Cardiac septum (tissue), 1 donor: ENCODE measurements around the gene IRF2. TPM values are rescaled to one million over a fixed set of nuclear protein-coding genes. Genes with fewer than 3 reads are reported as not detected.

ENCODE experiments used
- DNase-seq: peaks from one replicate; pipeline ENCODE4 v3.0.0-alpha.2; 2020; ENCODE audit warnings: low spot score
- intact Hi-C: fragments of 100-400 bp; cut with DNase I; formaldehyde crosslinking; loops from one replicate; pipeline ENCODE4 v1.14.0; 2022
- total RNA-seq: library from RNA; stranded (reverse); fragmentation: NEBNext Ultra II Directional; extraction: Animal tissue kit (Norgen Biotek cat#: 25700); gene quantifications from one replicate; pipeline ENCODE4 v1.2.1, GENCODE V29; 2021
- donor health status: DM: no; HTN: no; CAD: no.

Gene IRF2
- total RNA-seq, 1 donor from 2014 or later, result 22.4 TPM

DNA sequence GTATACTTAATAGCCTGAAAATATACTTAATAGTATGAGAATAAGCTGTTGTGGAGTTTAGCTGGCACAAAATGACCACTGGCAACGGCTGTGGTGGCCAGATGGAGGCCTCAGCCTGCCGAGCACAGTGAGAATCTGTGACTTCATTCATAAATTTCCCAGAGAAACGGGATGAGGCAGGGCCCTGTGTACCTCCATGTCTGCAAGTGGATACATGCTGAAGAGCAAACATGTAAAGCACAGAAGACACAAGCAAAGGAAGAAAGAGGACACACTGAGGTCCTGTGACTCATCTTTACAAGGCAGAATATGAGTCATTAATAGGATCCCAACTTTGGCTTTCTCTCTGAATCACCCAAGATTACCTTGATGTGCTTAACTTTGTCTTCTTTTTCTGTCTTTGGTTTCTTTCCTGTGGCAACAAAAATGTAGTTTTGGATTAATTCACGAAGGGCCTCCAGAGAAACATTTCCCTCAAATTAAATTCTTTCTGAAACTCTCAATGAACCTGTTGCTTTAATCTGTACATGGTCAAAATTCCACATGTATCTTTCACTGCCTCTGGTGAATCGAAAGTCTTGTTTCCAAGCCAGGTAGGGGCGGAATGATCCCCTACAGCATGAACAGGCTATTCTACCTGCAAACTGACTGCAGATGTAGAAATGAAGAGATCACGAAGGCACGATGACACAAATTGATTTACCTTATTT, 56.4 kb downstream of the IRF2 start:
- DNase-seq, result no peak
- intact Hi-C loops, result loop anchor here (10.0 kb wide), 1 partner anchor 117 kb away; no protein-coding TSS in a partner anchor

DNA sequence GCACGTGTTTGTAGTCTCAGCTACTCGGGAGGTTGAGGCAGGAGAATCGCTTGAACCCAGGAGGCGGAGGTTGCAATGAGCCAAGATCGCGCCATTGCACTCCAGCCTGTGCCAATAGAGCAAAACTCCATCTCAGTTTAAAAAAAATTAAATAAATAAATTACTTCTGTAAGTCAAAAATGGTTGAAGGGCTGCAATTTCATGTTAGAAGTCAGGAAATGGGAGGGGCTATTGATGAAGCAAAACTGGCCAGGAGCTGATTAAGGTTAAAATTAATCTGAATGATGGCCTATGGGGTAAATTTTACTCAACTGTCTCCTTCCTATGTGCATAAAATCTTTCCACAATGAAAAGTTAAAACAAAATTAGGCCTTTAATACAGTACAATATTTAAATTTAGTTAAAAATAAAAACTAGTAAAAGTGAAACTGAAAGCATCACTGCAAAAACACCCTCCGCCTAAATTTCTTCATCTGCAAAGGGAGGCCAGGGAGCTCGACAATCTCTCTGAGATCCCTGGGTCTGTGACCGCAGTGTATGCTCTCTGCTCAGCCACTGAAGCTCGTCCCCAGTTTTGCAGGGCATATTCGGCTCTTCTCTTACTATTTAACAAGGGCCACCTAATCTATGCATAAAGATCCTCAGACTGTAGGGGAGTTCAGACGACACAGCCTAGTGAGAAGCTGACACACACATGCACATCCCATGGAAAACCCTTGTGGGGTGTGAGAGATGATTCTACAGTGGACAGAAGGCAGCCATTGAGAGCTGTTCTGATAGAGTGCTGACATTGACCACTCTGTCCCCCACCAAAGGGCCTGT, 57.2 kb downstream of the IRF2 start:
- intact Hi-C loops, result loop anchor here (10.0 kb wide), 1 partner anchor 118 kb away; no protein-coding TSS in a partner anchor
- no peak for DNase-seq

DNA sequence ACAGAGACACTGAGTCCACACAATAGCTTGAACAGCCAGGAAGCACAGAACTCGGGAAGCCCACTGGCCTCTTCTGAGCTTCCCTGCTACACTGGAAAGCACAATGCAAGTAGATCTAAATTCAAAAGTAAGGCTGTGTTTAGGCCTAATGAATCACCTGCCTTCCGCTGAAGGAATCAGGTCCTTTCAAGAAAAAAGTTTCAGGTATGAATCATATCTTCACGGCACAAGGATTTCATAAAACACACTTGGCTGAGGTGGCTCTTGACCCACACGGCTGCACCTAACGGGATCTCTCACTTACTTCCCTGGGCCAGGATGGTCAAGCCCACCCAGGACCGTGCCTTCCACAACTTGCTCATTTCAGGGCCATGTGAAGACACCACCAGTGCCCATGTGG, 59.3 kb downstream of the IRF2 start:
- intact Hi-C loops, result loop anchor here (10.0 kb wide), 1 partner anchor 120 kb away; no protein-coding TSS in a partner anchor

DNA sequence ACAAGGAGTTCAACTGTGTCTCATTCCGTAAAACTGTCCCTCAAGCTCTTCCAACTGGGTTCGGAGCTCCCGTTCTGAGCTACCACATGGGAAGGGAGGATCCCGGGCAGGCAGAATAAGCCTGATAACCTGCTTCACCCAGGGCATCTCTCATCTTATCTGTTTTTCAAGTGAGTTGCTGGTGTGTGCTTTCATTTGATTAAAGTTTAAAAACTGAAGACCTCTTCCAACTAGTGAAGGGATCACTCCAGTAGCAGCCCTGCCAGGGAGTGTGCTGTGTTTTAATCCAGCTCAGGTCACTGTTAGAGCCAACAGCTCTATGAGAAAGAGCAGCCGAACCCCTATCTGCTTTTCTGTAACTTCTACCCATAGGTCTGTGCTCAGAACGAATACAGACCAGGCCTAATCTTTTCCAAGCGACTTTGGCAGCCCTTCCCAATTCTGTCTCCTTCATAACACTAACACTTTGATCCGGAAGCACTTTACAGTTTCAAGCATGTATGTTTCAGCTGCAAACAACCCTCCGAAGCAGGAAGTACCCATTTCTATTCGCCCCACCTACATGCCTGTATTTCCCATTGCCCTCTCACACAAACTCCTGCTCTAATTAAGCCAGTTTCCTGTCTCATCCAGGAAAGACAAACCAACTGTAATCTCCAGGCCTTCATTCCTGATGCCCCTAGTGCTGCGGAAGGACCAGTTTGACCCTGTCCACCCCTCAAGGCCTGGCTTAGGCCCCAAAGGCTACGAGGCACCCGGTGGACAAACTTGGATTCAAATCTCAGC, 60.9 kb downstream of the IRF2 start:
- intact Hi-C loops, result loop anchor here (5.0 to 10.0 kb wide), 2 partner anchors 121 to 126 kb away; no protein-coding TSS in a partner anchor
- no peak for DNase-seq

More for the DNA sequence above, 59.3 kb downstream of the IRF2 start:
- DNase-seq, result no peak

DNA sequence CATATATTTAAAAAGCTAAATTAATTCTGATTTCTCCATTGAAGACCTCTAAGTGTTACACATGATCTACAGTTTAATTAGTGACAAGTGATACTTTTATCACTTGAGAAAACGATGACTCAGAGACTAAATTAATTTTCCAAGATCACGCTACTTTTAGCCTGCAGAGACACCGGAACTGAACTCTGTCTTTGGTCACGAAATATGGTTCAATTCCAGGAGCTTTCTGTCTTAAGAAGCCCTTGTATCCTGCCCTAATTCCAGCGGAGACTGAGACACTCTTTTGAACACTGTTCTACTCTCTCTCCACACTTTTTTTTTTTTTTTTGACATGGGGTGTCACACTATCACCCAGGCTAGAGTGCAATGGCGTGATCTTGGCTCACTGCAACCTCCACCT, 63.6 kb downstream of the IRF2 start:
- intact Hi-C loops, result loop anchor here (5.0 to 10.0 kb wide), 2 partner anchors 123 to 124 kb away; no protein-coding TSS in a partner anchor
- no peak for DNase-seq

DNA sequence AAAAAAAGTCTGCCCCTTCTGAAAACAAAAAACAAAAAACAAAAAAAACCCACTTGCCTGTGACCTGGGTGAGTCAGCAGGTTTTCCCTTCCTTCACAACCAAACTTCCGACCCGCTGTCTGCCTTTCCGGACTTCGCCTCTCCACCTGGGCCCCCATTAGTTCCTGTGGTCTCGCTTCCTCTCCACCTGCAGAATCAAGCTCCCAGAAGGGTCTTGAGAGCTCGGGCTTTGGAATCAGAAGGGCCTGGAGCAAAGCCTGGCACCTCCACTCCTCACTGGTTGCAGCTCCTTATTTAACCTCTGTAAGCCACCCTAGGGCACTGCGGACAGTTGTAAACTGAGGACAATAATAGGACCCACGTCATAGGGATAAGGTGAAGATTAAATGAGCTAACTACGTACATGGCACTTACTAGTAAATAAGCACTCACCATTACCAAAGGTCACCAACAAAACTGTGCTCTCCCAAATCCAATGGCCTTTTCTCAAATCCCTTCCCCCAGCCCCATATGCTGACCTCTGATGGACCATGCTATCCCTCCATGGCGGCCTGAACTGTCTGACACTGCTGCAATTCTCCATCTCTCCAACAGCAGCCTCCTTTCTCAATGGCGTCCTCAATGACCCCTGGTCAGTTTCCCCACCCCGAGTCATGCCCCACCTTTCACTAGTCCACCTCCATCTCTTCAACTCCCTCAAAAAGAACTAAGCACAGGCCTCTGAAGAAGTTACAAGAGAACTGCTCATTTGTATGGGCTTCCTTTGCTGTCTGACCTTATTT, 64.2 kb downstream of the IRF2 start:
- DNase-seq, result no peak
- intact Hi-C loops, result loop anchor here (5.0 to 10.0 kb wide), 2 partner anchors 123 to 125 kb away; no protein-coding TSS in a partner anchor

DNA sequence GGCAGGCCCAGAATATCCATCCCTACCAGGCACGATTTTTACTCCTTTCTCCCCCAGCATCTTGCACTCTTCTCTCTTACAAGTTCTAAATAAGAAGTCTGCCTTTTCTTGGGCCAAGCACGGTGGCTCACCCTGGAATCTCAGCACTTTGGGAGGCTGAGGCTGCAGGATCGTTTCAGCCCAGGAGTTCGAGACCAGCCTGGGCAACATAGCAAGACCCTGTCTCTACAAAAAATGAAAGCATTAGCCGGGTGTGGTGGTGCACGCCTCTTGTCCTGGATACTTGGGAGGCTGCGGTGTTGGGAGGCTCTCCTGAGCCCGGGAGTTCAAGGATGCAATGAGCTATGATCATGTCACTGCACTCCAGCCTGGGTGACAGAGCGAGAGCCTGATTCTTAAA, 64.8 kb downstream of the IRF2 start:
- intact Hi-C loops, result no loop called here
- DNase-seq, result no peak

DNA sequence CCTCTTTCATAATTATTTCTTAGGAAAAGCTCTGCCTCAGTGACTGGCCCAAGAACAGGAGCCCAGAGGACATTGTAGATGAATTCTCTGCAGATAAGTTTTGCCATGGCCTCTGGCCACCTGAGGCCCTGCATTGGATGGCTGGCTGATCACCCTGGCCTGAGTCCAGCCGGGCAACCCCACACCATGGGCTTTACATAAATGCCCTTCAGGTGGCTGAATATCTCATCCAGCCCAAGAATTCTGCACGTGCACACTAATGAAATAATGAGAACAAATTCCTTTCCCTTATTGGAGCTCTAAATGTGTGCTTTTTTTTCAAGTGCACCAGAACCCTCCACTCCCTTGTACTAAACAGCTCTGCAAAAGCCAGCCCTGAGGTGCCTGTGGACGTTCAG, 65.7 kb downstream of the IRF2 start:
- no peak for DNase-seq
- intact Hi-C loops, result no loop called here

DNA sequence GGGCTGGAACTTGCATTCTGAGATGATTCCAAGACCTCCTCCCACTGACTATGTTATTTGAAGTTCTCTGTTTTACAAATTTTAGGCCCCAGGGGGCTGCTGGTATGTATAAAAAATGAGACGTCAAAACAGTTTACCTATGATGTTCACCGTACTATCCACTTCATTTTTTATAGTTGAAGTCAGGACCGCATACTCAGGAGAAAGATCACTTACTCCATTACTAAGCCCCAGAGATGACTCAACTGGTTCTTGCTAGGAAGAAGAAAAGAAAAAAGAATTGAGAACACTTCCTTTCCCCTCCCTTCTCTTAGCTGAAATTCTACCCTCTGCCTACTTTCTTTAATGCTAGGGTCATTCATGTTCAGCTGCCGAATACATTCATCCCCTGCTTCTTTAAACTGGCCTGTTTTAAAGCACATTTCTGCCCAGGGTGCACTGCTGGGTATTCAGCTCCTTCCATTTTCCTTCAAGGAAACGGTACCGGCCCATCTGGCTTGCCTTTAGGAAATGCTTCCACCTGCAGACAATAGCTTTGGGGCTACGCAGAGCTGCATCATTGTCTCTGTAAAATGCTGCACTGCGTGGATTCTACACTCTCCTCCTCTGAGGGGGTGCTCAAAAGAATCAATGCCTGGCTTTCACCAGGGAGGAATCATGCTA, 66.2 kb downstream of the IRF2 start:
- intact Hi-C loops, result no loop called here
- DNase-seq, result no peak

DNA sequence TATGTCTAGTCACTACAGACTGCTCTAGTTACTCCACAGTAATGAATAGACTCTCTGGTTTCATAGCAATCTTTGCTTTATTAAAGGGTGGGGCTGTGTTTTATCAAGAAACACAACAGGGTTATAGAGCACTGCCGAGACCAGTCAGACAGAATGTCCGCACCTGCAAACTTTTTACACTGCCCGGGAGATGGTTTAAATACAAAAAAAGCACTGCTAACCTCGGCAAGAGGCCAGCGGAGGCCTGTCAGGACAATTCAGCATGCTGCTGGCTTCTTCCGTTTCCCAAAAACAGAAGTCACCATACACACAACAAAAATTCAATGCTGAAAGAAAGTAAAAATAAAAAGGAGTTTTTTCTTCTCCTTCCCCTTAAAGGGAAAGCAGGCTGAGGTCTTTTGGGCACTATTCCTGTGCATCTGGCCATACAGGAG, 67.4 kb downstream of the IRF2 start:
- DNase-seq, result no peak
- intact Hi-C loops, result no loop called here

DNA sequence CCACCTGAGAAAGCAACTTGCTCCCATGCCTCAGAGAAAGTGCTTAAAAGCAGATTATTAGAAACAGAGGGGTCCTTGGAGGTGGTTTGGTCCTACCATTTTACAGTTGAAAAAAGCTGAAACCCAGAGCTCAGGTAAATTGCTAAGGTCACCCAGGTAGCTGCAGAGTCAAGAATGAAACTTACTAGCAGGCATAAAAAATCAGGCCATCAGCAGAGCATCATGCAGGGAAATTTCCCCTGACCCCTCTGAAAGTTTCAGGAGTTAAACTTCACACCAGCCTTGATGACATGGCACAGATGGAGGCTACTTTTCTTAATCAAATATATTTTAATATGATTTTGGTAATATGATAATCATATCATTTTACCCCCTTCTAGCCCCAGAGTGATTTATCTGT, 70.3 kb downstream of the IRF2 start:
- no peak for DNase-seq
- intact Hi-C loops, result no loop called here

DNA sequence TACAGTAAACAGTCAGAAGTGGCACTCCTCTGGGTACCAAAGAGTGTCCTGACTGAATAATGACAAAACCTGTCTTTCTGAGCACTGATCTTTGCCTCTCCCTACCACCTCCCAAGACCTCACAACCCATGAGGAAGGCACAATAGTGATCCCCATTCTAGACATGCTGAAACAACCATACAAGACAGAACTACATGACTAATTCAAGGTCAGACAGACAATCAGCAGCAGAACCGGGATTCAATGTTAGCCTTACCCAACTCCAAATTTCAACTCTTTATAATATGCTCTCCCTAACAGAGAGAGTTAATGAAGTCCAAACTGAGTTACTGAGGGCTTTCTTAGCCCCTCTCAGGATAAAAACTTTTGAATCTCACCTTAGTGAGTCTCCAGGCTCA, 71.0 kb downstream of the IRF2 start:
- intact Hi-C loops, result no loop called here
- no peak for DNase-seq

DNA sequence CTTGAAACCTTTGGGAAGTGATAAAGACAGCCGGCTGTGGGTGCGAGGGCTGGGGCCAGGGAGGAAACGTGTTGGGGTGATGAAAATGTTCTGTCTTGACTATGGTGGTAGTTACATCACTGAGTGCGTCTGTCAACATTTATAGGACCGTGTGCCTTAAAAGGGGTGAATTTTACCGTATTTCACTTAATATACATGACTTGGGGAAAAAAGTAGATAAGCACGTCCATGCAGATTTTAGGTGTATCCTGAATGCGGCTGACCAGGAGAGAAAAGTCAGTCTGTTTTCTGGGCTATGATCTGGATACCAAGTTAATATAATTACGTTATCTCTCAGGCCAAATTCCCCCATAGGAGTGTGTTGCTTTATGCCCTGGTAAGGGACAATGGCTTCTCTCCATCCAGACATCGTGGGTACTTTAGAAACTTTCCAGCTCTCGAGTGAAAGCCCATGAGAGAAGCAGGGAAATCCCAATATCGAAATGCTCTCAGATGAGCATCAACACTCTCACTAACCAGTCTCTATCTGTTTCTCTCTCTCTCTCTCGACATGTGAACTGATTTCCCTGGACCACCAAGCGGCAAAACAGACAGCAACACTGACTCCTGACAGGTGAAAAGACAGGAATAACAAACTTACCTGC, 71.5 kb downstream of the IRF2 start:
- intact Hi-C loops, result no loop called here
- DNase-seq, result no peak

DNA sequence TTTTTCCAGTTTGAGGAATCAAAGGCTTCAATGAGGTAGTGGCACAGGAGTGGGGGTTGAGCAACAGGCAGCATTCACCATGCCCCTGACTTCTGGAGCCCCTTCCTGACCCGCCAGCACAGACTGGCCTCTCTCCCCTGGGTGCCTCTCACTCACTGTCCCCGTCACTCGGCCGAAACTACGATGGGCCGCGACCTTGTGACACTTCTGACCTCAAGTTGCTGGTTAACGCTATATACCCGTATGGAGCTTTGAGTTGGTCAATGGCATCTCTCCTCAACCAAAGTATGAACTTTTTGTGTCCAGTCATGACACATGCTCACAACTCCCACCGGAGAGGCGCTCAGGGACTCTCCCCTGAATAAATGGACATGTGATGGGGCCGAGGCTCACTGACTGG, 72.1 kb downstream of the IRF2 start:
- DNase-seq, result no peak
- intact Hi-C loops, result no loop called here

DNA sequence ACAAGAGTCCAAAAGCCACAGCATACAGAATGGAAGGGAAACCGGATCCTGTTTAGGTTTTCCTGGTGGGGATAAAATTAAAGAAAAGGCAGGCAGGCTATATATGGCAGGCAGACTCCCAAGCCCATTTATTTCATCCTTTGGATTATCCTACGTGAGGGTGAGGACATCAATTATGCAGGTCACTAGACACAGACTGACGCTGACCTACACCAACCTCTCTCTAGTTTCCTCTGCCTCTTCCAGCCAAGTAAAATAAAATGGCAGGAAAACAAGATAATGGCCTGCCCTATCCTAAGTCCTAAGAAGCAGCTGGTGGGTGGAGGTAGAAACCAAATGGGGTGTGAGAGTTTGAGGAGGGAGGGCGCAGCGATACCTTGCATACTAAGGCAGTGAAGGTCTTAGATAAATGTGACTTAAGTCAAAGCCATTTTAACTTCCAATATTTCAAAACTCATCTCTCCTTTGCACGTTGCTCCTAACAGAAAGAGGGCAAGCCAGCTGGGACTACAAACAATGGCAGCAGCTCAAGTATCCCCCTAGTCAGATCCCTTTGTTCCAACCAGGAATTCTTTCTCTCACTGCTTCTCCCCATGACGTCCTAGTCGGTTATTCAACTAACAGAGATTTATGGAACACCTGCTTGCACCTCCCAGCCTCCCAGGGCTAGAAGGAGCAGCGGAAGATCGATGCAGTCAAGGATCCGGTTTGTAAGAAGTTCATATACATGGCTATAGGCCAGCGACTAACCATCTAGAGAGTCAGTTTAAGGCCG, 72.8 kb downstream of the IRF2 start:
- DNase-seq, result no peak
- intact Hi-C loops, result loop anchor here (1.0 kb wide), 1 partner anchor 72 kb away; no protein-coding TSS in a partner anchor

DNA sequence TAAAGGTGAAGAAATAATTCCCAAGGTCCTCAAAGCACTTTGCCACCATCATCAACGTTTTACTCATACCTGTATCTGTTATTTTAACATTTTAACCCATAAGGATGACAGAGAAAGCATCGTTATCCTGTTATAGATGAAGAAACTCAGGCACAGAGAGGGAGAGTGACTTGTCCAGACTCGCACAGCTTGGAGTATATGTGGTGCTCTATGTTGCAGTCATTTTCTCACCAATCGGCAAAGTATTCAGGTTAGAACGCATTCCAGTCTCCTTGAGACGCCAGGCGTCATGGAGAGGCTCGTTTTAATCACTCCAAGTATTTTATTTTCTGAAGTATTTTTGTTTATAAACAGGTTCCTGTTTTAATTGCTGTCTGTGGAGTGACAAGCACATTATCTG, 73.5 kb downstream of the IRF2 start:
- DNase-seq, result no peak
- intact Hi-C loops, result loop anchor here (1.0 kb wide), 1 partner anchor 72 kb away; no protein-coding TSS in a partner anchor

DNA sequence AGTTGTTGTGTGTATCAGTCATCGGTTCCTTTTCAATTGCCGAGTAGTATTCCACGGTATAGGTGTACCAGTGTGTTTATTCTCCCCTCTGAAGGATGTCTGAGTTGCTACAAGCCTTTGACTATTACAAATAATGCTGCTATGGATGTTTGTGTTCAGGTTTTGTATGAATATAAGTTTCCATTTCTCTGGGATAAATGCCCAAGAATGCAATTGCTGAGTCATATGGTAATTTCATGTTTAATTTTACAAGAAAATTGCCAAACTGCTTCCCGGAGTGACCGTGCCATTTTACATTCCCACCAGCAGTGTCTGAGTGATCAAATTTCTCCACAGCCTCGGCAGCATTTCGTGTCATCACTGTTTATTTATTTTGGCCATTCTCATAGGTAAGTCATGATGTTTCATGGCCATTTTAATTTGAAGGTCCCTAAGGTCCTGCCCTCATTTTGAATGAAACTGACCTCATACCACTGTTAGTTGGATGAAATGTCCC, 73.9 kb downstream of the IRF2 start:
- DNase-seq, result no peak
- intact Hi-C loops, result no loop called here
